ELF-1 (cell line): ENCODE measurements around the gene MCTP2.
"Not testable (repeated sequence)": the region's sequence is repeated elsewhere in the genome, so short reads cannot be mapped to it uniquely, and the experiment has no call there.

Source experiments
- DNase-seq: peaks from one replicate; pipeline ENCODE4 v3.0.0-alpha.2; 2016; ENCODE audit warnings: low read depth, low spot score

Gene MCTP2

GRCh38 chr15:94235041-94235440 lies 3.7 kb downstream of the MCTP2 start:
- no peak for DNase-seq

- no peak for DNase-seq
Measured at GRCh38 chr15:94235646-94236045, 4.3 kb downstream of the MCTP2 start.

GRCh38 chr15:94236608-94237007 lies 5.2 kb downstream of the MCTP2 start:
- DNase-seq, result no peak

- DNase-seq, result no peak
Measured at GRCh38 chr15:94237903-94238302, 6.5 kb downstream of the MCTP2 start.

GRCh38 chr15:94238539-94239118 lies 7.3 kb downstream of the MCTP2 start:
- no peak for DNase-seq

GRCh38 chr15:94239474-94239873 lies 8.1 kb downstream of the MCTP2 start:
- no peak for DNase-seq

- no peak for DNase-seq
Measured at GRCh38 chr15:94240480-94240879, 9.1 kb downstream of the MCTP2 start.

- no peak for DNase-seq
Measured at GRCh38 chr15:94242257-94242656, 10.9 kb downstream of the MCTP2 start.

- DNase-seq, result not testable (repeated sequence)
Measured at GRCh38 chr15:94243003-94243402, 11.6 kb downstream of the MCTP2 start.

GRCh38 chr15:94243418-94243817 lies 12.1 kb downstream of the MCTP2 start:
- no peak for DNase-seq

GRCh38 chr15:94246016-94246415 lies 14.7 kb downstream of the MCTP2 start:
- DNase-seq, result no peak

GRCh38 chr15:94247789-94248638 lies 16.7 kb downstream of the MCTP2 start:
- DNase-seq, result no peak

- no peak for DNase-seq
Measured at GRCh38 chr15:94250801-94251200, 19.4 kb downstream of the MCTP2 start.

- DNase-seq, result no peak
Measured at GRCh38 chr15:94252223-94252766, 20.9 kb downstream of the MCTP2 start.

GRCh38 chr15:94252906-94253491 lies 21.6 kb downstream of the MCTP2 start:
- DNase-seq, result no peak

GRCh38 chr15:94253742-94254141 lies 22.4 kb downstream of the MCTP2 start:
- no peak for DNase-seq

GRCh38 chr15:94255540-94255939 lies 24.2 kb downstream of the MCTP2 start:
- no peak for DNase-seq

- no peak for DNase-seq
Measured at GRCh38 chr15:94256511-94256910, 25.1 kb downstream of the MCTP2 start.

- not testable (repeated sequence) for DNase-seq
Measured at GRCh38 chr15:94257776-94258175, 26.4 kb downstream of the MCTP2 start.

GRCh38 chr15:94258246-94258645 lies 26.9 kb downstream of the MCTP2 start:
- DNase-seq, result no peak

GRCh38 chr15:94259121-94259751 lies 27.9 kb downstream of the MCTP2 start:
- DNase-seq, result no peak

- DNase-seq, result no peak
Measured at GRCh38 chr15:94259863-94260262, 28.5 kb downstream of the MCTP2 start.
